Breast epithelium (tissue), 4 donors: ENCODE measurements around the gene LRRFIP1. TPM values are rescaled to one million over a fixed set of nuclear protein-coding genes. Genes with fewer than 3 reads are reported as not detected.

Experiments
- DNase-seq, 2 donors: peaks; one replicate each; pipeline ENCODE4 v3.0.0-alpha.2; 2019; ENCODE audit warnings: low spot score in 2 of 2
- H3K27ac ChIP-seq, 2 donors: fragments of 200-600 bp; sonication (generic) in 1 of 2; one replicate each; pipeline ENCODE4 v1.5.1; 2016 to 2019; ENCODE audit warnings: mild to moderate bottlenecking in 1 of 2
- H3K27me3 ChIP-seq, 2 donors: fragments of 200-600 bp; sonication (generic) in 1 of 2; one replicate each; pipeline versions ENCODE4 v1.5.1 to v1.6.0; 2017 to 2019; ENCODE audit warnings: control low read depth in 1 of 2, mild to moderate bottlenecking in 1 of 2
- H3K36me3 ChIP-seq: fragments of 200-600 bp; one replicate; pipeline ENCODE4 v1.5.1; 2019
- H3K4me1 ChIP-seq, 2 donors: fragments of 200-600 bp; sonication (generic); one replicate each; pipeline ENCODE4 v1.5.1; 2016 to 2019; ENCODE audit warnings: control low read depth in 1 of 2
- H3K4me3 ChIP-seq, 3 donors: fragments of 200-600 bp; sonication (generic); 1 replicate in 2 of 3; 2 replicates in 1 of 3; pipeline ENCODE4 v1.5.1; 2016 to 2019; ENCODE audit warnings: mild to moderate bottlenecking in 3 of 3, moderate library complexity in 2 of 3
- H3K9me3 ChIP-seq, 2 donors: fragments of 200-600 bp; sonication (generic) in 1 of 2; one replicate each; pipeline ENCODE4 v1.5.1; 2016 to 2019; ENCODE audit warnings: control low read depth in 1 of 2
- CTCF ChIP-seq, 3 donors: fragments of 450-650 bp; IDR thresholded peaks; one replicate each; pipeline ENCODE4 v1.5.1; 2016 to 2017; ENCODE audit warnings: antibody characterized with exemption in 3 of 3, mild to moderate bottlenecking in 3 of 3, moderate library complexity in 3 of 3
- POLR2A ChIP-seq: fragments of 450-650 bp; IDR thresholded peaks from one replicate; pipeline ENCODE4 v1.6.1; 2016; ENCODE audit warnings: antibody characterized with exemption, mild to moderate bottlenecking, moderate library complexity
- POLR2AphosphoS5 ChIP-seq, 3 donors: sonication (generic); formaldehyde crosslinking; IDR thresholded peaks; one replicate each; pipeline ENCODE4 v1.6.1; 2017; ENCODE audit warnings: antibody characterized with exemption in 3 of 3
- intact Hi-C: fragments of 100-400 bp; cut with DNase I; formaldehyde crosslinking; loops from one replicate; pipeline ENCODE4 v1.15.1; 2023; ENCODE audit warnings: low total_unique reads
- total RNA-seq, 3 donors: library from RNA; depleted of rRNA; stranded (reverse); fragments of >200 nt; gene quantifications; one replicate each; pipeline ENCODE4 v1.1.0, GENCODE V29; 2016

LRRFIP1 gene
- total RNA-seq, 3 donors from 2014 or later = 82.6 to 136 (median 130) TPM

- H3K27me3 ChIP-seq = no peaks in the 10 kb centered on the region
- peak overlapping the region in 1 of 2 donors; percentile 7 for H3K27ac ChIP-seq
- TF ChIP-seq CTCF (IDR thresholded peaks at IDR 0.05) (no peak), POLR2A (no peak), POLR2AphosphoS5 (IDR thresholded peaks at IDR 0.05) (no peak)
- intact Hi-C loops = no loop called here
- H3K9me3 ChIP-seq = no peaks in the 10 kb centered on the region
- no peak overlapping the region for H3K4me3 ChIP-seq
- no peaks in the 10 kb centered on the region for H3K36me3 ChIP-seq
- H3K4me1 ChIP-seq = peaks cover 4 to 8% of the 10 kb centered on the region in 2 donors
- DNase-seq = no peak
These were observed 2.8 kb upstream of the LRRFIP1 start for GRCh38 chr2:237624565-237624964.

DNA sequence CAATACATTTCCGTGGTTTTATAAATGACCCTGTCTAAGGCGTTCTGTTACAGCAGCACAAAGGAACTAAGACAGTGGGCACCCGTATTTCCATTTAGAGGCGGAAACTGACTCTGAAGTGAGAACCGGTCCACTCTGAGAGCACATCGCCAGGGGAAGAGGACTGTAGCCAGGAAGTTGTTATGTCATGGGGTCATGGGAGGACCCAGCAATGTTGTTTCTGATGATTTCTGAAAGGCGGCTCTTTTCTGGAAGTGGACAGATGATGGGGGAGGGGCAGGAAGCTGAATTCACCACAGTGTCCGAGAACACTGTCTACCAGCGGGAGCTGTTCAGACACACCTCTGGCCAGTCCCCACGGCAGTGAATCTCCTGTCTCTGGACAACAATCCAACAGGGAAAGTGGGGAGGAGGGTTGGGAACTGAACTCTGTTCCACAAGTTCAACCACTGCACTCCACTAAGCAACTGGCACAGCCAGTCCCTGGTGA lies 2.1 kb upstream of the LRRFIP1 start:
- H3K36me3 ChIP-seq = no peaks in the 10 kb centered on the region
- peak overlapping the region in 1 of 2 donors; percentile 88 for H3K27ac ChIP-seq
- H3K4me1 ChIP-seq = peaks cover 4 to 8% of the 10 kb centered on the region in 2 donors
- DNase-seq = no peak
- H3K9me3 ChIP-seq = no peaks in the 10 kb centered on the region
- H3K27me3 ChIP-seq = no peaks in the 10 kb centered on the region
- intact Hi-C loops = no loop called here
- TF ChIP-seq POLR2AphosphoS5 (IDR thresholded peaks at IDR 0.05) (no peak), POLR2A (no peak), CTCF (IDR thresholded peaks at IDR 0.05) (no peak)
- H3K4me3 ChIP-seq = no peak overlapping the region

DNA sequence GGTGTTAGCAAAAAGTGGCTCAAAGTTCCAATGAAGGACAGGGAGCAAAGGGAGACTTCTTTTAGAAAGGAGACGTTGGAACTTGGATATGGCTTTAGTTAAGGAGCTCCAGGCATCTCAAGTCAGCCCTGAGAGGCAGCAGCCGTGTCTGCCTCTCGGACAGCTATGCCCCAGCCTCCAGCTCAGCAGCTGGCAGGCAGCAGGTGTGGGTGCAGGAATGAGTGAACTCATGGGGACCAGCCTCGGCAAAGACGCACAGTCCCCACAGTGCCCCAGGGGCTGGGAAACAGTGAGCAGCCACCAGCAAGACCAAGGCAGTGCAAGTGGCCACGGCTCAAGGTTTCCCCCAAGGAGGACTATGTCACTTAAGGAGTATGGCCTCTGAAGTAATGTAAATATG lies 1.6 kb upstream of the LRRFIP1 start:
- intact Hi-C loops = no loop called here
- peaks cover 4 to 8% of the 10 kb centered on the region in 2 donors for H3K4me1 ChIP-seq
- peak overlapping the region in 1 of 2 donors; percentile 88 for H3K27ac ChIP-seq
- TF ChIP-seq POLR2A = no peak
- TF ChIP-seq POLR2AphosphoS5 (IDR thresholded peaks at IDR 0.05) = no peak
- no peak for TF ChIP-seq CTCF (IDR thresholded peaks at IDR 0.05)
- no peak overlapping the region for H3K4me3 ChIP-seq
- H3K36me3 ChIP-seq = no peaks in the 10 kb centered on the region
- no peaks in the 10 kb centered on the region for H3K27me3 ChIP-seq
- no peaks in the 10 kb centered on the region for H3K9me3 ChIP-seq
- no peak for DNase-seq

GRCh38 chr2:237626813-237627440 lies 460 bp upstream of the LRRFIP1 start:
- no peaks in the 10 kb centered on the region for H3K27me3 ChIP-seq
- no peak for DNase-seq
- no peaks in the 10 kb centered on the region for H3K9me3 ChIP-seq
- H3K4me1 ChIP-seq = peaks cover 4 to 8% of the 10 kb centered on the region in 2 donors
- intact Hi-C loops = no loop called here
- peak overlapping the region; percentile 77 to 88 for H3K27ac ChIP-seq
- peak overlapping the region; percentile 64 to 98 (median 80) for H3K4me3 ChIP-seq
- TF ChIP-seq CTCF (IDR thresholded peaks at IDR 0.05) = no peak
- no peak for TF ChIP-seq POLR2A
- TF ChIP-seq POLR2AphosphoS5 (IDR thresholded peaks at IDR 0.05) = no peak
- H3K36me3 ChIP-seq = no peaks in the 10 kb centered on the region
